HepG2 (cell line): ENCODE data around the gene ENTPD2. TPM values are rescaled to one million over a fixed set of nuclear protein-coding genes. Genes with fewer than 3 reads are reported as not detected.

Source experiments
- AGO2 ChIP-seq: fragments of 200-400 bp; formaldehyde crosslinking; optimal IDR thresholded peaks from 2 replicates; pipeline ENCODE3; 2017; ENCODE audit warnings: mild to moderate bottlenecking, low read depth, low read length, moderate library complexity
- CEBPG ChIP-seq: IDR thresholded peaks from 2 replicates; pipeline ENCODE4 v1.6.1; 2016
- GATAD1 ChIP-seq: IDR thresholded peaks from 2 replicates; pipeline ENCODE4 v1.6.1; 2016; ENCODE audit warnings: missing genetic modification reagents, missing compliant biosample characterization
- HMGA1 ChIP-seq: sonication (generic); formaldehyde crosslinking; conservative IDR thresholded peaks from 2 replicates; pipeline ENCODE4 v1.4.0; 2020; ENCODE audit warnings: missing genetic modification reagents
- HOXA9 ChIP-seq: sonication (generic); formaldehyde crosslinking; IDR thresholded peaks from 2 replicates; pipeline ENCODE4 v1.8.1; 2022; ENCODE audit warnings: missing genetic modification reagents, mild to moderate bottlenecking, moderate library complexity, borderline replicate concordance
- KDM3A ChIP-seq: IDR thresholded peaks from 2 replicates; pipeline ENCODE4 v1.6.1; 2018; ENCODE audit warnings: low read depth, missing compliant biosample characterization
- MATR3 ChIP-seq: sonication (generic); formaldehyde crosslinking; IDR thresholded peaks from 2 replicates; pipeline ENCODE4 v1.4.0; 2020; ENCODE audit warnings: missing genetic modification reagents
- NAIF1 ChIP-seq: sonication (generic); formaldehyde crosslinking; IDR thresholded peaks from 2 replicates; pipeline ENCODE4 v1.5.0; 2020; ENCODE audit warnings: mild to moderate bottlenecking, missing genetic modification reagents, borderline replicate concordance
- PCBP2 ChIP-seq: fragments of 200-400 bp; formaldehyde crosslinking; optimal IDR thresholded peaks from 2 replicates; pipeline ENCODE3; 2018; ENCODE audit warnings: low read length, low read depth; ENCODE audit not compliant: poor library complexity, severe bottlenecking
- RBFOX2 ChIP-seq: fragments of 200-400 bp; formaldehyde crosslinking; IDR thresholded peaks from 2 replicates; pipeline ENCODE4 v1.6.1; 2017; ENCODE audit warnings: low read depth, mild to moderate bottlenecking, low read length
- SCMH1 ChIP-seq: sonication (generic); formaldehyde crosslinking; IDR thresholded peaks from 2 replicates; pipeline ENCODE4 v1.9.0; 2021; ENCODE audit warnings: missing genetic modification reagents, mild to moderate bottlenecking, borderline replicate concordance
- ZFY ChIP-seq: sonication (generic); formaldehyde crosslinking; IDR thresholded peaks from 2 replicates; pipeline ENCODE4 v1.4.0; 2020; ENCODE audit warnings: missing genetic modification reagents
- ZNF30 ChIP-seq: sonication (generic); formaldehyde crosslinking; IDR thresholded peaks from 2 replicates; pipeline ENCODE4 v1.5.0; 2020; ENCODE audit warnings: mild to moderate bottlenecking, missing genetic modification reagents
- ZNF549 ChIP-seq: sonication (generic); formaldehyde crosslinking; IDR thresholded peaks from 2 replicates; pipeline ENCODE4 v1.5.0; 2020; ENCODE audit warnings: missing genetic modification reagents
- ZNF552 ChIP-seq: sonication (generic); formaldehyde crosslinking; IDR thresholded peaks from 2 replicates; pipeline ENCODE4 v1.9.0; 2022; ENCODE audit warnings: missing genetic modification reagents, mild to moderate bottlenecking, borderline replicate concordance
- ZNF776 ChIP-seq: sonication (generic); formaldehyde crosslinking; IDR thresholded peaks from 2 replicates; pipeline ENCODE4 v1.4.0; 2020; ENCODE audit warnings: mild to moderate bottlenecking, missing genetic modification reagents
- ZNF790 ChIP-seq: sonication (generic); formaldehyde crosslinking; IDR thresholded peaks from 2 replicates; pipeline ENCODE4 v1.8.0; 2022; ENCODE audit warnings: missing genetic modification reagents, mild to moderate bottlenecking, borderline replicate concordance
- ZSCAN20 ChIP-seq: sonication (generic); formaldehyde crosslinking; IDR thresholded peaks from 2 replicates; pipeline ENCODE4 v1.4.0; 2020; ENCODE audit warnings: missing genetic modification reagents, mild to moderate bottlenecking, borderline replicate concordance
- polyA plus RNA-seq, 8 experiments: library from polyadenylated mRNA; depleted of rRNA in 3 of 8; stranded (reverse) in 7 of 8; unstranded in 1 of 8; fragments of >200 nt; fragmentation: Illumina TruSeq in 4 of 8; extraction: Trizol in 4 of 8; gene quantifications; 2 replicates each; pipeline versions ENCODE4 v1.2.1 to v1.2.3, GENCODE V29; 2011 to 2016; ENCODE audit warnings: low read depth in 4 of 8, missing spikeins in 1 of 8, mixed read lengths in 1 of 8; ENCODE audit not compliant: insufficient read depth in 1 of 8
- total RNA-seq, 5 experiments: library from RNA; depleted of rRNA; stranded (reverse); fragments of >200 nt; fragmentation: Illumina TruSeq; extraction: Trizol; gene quantifications; 2 replicates each; pipeline ENCODE4 v1.2.3, GENCODE V29; 2016; ENCODE audit warnings: low read depth in 1 of 5
- TF ChIP-seq, protein P1 (sequence below): sonication (generic); formaldehyde crosslinking; conservative IDR thresholded peaks from 2 replicates; pipeline ENCODE4 v1.8.0; 2022; ENCODE audit warnings: mild to moderate bottlenecking, moderate library complexity, missing genetic modification reagents
- TF ChIP-seq, protein P2 (sequence below): sonication (generic); formaldehyde crosslinking; IDR thresholded peaks from 2 replicates; pipeline ENCODE4 v1.4.0; 2020; ENCODE audit warnings: missing genetic modification reagents, borderline replicate concordance
- TF ChIP-seq, protein P3 (sequence below): IDR thresholded peaks from 2 replicates; pipeline ENCODE4 v1.6.1; 2016; ENCODE audit warnings: low read depth, borderline replicate concordance
- TF ChIP-seq, protein P4 (sequence below): sonication (generic); formaldehyde crosslinking; IDR thresholded peaks from 2 replicates; pipeline ENCODE4 v1.9.0; 2022; ENCODE audit warnings: missing genetic modification reagents, mild to moderate bottlenecking, borderline replicate concordance

The ENTPD2 gene
- total and polyA plus RNA-seq, 2 of the 13 experiments (the other 11 are each of a cell fraction or from before 2014, with no cell fraction given): 0.95 to 3.2 TPM

DNA sequence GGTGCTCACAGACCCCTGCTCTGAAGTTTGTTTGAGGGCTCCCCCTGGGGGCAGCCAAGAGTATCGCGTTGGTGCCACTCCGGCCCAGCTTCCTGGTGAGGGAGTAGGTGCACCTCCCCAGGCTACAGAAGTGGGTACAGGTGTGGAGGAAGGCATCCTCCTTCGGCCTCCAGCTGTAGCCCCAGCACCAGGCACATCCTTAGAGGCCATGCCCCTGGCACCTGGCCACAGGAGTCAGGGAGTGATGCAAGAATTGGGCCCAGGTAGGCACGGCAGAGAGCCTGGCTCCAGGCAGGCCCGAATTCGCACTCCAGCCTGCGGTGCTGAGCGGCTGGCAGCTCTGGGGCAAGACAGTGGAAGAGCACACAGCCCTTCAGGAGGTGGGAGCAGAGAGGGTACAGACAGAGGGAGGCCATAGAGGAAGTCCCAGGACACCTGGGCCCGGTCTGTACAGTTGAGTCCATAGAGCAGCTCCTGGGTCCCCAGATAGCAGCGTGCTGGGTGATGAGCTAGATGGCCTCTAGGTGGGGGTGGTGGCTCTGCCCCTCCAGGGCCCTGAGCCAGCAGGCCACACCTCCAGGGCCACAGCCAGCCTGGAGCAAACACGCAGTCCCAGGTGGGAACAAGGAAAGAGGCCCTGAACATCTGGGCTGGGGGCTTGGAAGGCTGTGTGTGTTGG is 14.1 kb upstream of the ENTPD2 start (continued):
- 0 out of 2 replicates have a peak, but pooled peaks have one; percentile 73 for TF ChIP-seq ZNF30 (CRISPR knock-in tag)
- no peak for TF ChIP-seq CEBPG (CRISPR knock-in tag)
- TF ChIP-seq ZNF790 (CRISPR knock-in tag): 0 out of 2 replicates have a peak, but pooled peaks have one; percentile 19
- TF ChIP-seq, protein P1, sequence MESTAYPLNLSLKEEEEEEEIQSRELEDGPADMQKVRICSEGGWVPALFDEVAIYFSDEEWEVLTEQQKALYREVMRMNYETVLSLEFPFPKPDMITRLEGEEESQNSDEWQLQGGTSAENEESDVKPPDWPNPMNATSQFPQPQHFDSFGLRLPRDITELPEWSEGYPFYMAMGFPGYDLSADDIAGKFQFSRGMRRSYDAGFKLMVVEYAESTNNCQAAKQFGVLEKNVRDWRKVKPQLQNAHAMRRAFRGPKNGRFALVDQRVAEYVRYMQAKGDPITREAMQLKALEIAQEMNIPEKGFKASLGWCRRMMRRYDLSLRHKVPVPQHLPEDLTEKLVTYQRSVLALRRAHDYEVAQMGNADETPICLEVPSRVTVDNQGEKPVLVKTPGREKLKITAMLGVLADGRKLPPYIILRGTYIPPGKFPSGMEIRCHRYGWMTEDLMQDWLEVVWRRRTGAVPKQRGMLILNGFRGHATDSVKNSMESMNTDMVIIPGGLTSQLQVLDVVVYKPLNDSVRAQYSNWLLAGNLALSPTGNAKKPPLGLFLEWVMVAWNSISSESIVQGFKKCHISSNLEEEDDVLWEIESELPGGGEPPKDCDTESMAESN: no peak
- no peak for TF ChIP-seq ZSCAN20
- TF ChIP-seq, protein P2, sequence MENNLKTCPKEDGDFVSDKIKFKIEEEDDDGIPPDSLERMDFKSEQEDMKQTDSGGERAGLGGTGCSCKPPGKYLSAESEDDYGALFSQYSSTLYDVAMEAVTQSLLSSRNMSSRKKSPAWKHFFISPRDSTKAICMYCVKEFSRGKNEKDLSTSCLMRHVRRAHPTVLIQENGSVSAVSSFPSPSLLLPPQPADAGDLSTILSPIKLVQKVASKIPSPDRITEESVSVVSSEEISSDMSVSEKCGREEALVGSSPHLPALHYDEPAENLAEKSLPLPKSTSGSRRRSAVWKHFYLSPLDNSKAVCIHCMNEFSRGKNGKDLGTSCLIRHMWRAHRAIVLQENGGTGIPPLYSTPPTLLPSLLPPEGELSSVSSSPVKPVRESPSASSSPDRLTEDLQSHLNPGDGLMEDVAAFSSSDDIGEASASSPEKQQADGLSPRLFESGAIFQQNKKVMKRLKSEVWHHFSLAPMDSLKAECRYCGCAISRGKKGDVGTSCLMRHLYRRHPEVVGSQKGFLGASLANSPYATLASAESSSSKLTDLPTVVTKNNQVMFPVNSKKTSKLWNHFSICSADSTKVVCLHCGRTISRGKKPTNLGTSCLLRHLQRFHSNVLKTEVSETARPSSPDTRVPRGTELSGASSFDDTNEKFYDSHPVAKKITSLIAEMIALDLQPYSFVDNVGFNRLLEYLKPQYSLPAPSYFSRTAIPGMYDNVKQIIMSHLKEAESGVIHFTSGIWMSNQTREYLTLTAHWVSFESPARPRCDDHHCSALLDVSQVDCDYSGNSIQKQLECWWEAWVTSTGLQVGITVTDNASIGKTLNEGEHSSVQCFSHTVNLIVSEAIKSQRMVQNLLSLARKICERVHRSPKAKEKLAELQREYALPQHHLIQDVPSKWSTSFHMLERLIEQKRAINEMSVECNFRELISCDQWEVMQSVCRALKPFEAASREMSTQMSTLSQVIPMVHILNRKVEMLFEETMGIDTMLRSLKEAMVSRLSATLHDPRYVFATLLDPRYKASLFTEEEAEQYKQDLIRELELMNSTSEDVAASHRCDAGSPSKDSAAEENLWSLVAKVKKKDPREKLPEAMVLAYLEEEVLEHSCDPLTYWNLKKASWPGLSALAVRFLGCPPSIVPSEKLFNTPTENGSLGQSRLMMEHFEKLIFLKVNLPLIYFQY: peak; percentile 75; the same call in 1 of the 2 replicates
- no peak for TF ChIP-seq RBFOX2
- no peak for TF ChIP-seq HMGA1 (CRISPR knock-in tag)
- TF ChIP-seq ZNF552 (CRISPR knock-in tag): no peak
- peak; percentile 85 for TF ChIP-seq ZNF776 (CRISPR knock-in tag)
- no peak; the same call in 1 of the 2 replicates for TF ChIP-seq NAIF1
- TF ChIP-seq PCBP2: no peak
- TF ChIP-seq SCMH1 (CRISPR knock-in tag): no peak
- no peak for TF ChIP-seq ZNF549 (CRISPR knock-in tag)
- TF ChIP-seq, protein P3, sequence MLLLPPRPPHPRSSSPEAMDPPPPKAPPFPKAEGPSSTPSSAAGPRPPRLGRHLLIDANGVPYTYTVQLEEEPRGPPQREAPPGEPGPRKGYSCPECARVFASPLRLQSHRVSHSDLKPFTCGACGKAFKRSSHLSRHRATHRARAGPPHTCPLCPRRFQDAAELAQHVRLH: peak; percentile 32; the same call in 1 of the 2 replicates
- TF ChIP-seq AGO2: no peak
- TF ChIP-seq, protein P4, sequence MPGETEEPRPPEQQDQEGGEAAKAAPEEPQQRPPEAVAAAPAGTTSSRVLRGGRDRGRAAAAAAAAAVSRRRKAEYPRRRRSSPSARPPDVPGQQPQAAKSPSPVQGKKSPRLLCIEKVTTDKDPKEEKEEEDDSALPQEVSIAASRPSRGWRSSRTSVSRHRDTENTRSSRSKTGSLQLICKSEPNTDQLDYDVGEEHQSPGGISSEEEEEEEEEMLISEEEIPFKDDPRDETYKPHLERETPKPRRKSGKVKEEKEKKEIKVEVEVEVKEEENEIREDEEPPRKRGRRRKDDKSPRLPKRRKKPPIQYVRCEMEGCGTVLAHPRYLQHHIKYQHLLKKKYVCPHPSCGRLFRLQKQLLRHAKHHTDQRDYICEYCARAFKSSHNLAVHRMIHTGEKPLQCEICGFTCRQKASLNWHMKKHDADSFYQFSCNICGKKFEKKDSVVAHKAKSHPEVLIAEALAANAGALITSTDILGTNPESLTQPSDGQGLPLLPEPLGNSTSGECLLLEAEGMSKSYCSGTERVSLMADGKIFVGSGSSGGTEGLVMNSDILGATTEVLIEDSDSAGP (CRISPR knock-in tag): peak; percentile 80
- TF ChIP-seq GATAD1 (CRISPR knock-in tag): peak; percentile 39; the same call in 1 of the 2 replicates
- peak; percentile 78 for TF ChIP-seq ZFY
- no peak for TF ChIP-seq MATR3 (CRISPR knock-in tag)
- peak; percentile 73; the same call in 1 of the 2 replicates for TF ChIP-seq KDM3A (CRISPR knock-in tag)
- TF ChIP-seq HOXA9 (CRISPR knock-in tag): no peak
